HCT116 (cell line): ENCODE data around the gene PKN1.

Experiments
- EZH2 ChIP-seq: fragments of 200-600 bp; sonication (generic); IDR thresholded peaks from 2 replicates; pipeline ENCODE4 v1.6.1; 2017; ENCODE audit warnings: antibody characterized with exemption, mixed run types
- EZH2phosphoT487 ChIP-seq: fragments of 200-600 bp; IDR thresholded peaks from 2 replicates; pipeline ENCODE4 v1.6.1; 2018; ENCODE audit warnings: antibody characterized with exemption, borderline replicate concordance
- JUND ChIP-seq: IDR thresholded peaks from 2 replicates; pipeline ENCODE4 v1.6.1; 2012
- POLR2A ChIP-seq: IDR thresholded peaks from 2 replicates; pipeline ENCODE4 v1.7.0; 2011; ENCODE audit warnings: borderline replicate concordance; ENCODE audit not compliant: insufficient read depth, insufficient read length; ENCODE audit errors: extremely low read depth
- POLR2AphosphoS5 ChIP-seq: IDR thresholded peaks from 2 replicates; pipeline ENCODE4 v1.6.1; 2011; ENCODE audit warnings: mild to moderate bottlenecking, low read depth, low read length, moderate library complexity
- TF ChIP-seq, protein P1 (sequence below), 3 experiments: fragments of 200-600 bp in 1 of 3; sonication (generic) in 1 of 3; IDR thresholded peaks in 2 of 3; conservative IDR thresholded peaks in 1 of 3; 2 replicates each; pipeline ENCODE4 v1.5.1; 2012 to 2017; ENCODE audit warnings: low read depth in 2 of 3, low read length in 2 of 3, antibody characterized with exemption in 1 of 3, borderline replicate concordance in 1 of 3, control low read depth in 1 of 3, mild to moderate bottlenecking in 1 of 3, mixed read lengths in 1 of 3, mixed run types in 1 of 3, moderate library complexity in 1 of 3; ENCODE audit not compliant: insufficient read depth in 1 of 3

DNA sequence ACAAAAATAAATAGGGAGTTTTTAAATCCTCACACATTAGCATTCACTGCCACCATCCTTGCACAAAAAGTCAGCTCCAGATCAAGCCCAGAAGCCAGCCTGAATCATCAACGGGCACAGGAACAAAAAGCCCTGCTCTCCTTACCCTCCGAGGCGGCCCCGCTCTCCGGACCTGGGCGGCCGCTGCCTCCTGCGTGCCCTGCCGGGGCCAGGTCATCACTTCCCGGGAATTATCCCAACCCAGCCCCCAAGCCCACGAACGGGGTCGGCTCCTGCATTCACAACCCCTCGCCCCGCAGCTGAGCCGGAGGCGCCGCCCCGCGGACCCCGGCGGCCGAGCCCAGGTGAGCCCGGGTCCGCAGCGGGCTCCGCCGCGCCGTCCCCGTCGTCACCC, 84.3 kb downstream of the PKN1 start:
- TF ChIP-seq POLR2AphosphoS5 (no peak), EZH2 (no peak), POLR2A (no peak), EZH2phosphoT487 (no peak), JUND (no peak)
- TF ChIP-seq, protein P1, sequence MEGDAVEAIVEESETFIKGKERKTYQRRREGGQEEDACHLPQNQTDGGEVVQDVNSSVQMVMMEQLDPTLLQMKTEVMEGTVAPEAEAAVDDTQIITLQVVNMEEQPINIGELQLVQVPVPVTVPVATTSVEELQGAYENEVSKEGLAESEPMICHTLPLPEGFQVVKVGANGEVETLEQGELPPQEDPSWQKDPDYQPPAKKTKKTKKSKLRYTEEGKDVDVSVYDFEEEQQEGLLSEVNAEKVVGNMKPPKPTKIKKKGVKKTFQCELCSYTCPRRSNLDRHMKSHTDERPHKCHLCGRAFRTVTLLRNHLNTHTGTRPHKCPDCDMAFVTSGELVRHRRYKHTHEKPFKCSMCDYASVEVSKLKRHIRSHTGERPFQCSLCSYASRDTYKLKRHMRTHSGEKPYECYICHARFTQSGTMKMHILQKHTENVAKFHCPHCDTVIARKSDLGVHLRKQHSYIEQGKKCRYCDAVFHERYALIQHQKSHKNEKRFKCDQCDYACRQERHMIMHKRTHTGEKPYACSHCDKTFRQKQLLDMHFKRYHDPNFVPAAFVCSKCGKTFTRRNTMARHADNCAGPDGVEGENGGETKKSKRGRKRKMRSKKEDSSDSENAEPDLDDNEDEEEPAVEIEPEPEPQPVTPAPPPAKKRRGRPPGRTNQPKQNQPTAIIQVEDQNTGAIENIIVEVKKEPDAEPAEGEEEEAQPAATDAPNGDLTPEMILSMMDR (IDR thresholded peaks at IDR 0.05 in 2 of 3, conservative IDR thresholded peaks at IDR 0.05 in 1 of 3; ENCODE audit: borderline replicate concordance in 1 of 3, insufficient read depth in 1 of 3, low read depth in 2 of 3, low read length in 2 of 3), result no peak
